ENCODE data around the gene XPNPEP1. TPM values are rescaled to one million over a fixed set of nuclear protein-coding genes. Genes with fewer than 3 reads are reported as not detected.

XPNPEP1 gene
- total RNA-seq, 1 experiment from 2014 or later, result 71.3 TPM

DNA sequence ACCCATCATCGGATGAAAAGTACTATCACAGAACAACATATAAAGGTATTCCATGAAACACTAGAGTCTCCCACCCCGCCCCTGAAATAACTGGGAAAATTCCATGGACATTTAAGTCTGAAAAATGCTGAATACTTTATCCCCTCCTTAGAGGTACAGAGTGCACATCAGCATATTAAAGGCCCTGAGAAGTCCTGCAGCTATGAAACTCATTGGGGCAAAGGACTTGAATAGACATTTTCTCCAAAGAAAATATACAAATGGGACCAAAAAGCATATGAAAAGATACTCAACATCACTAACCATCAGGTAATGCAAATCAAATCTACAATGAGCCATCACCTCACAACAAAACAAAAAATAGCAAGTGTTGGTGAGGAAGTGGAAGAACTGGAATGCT is 18.9 kb downstream of the XPNPEP1 start:
- H3K14ac ChIP-seq (ENCODE audit: insufficient read depth, low read length), result no peak overlapping the region
- no peak overlapping the region for H3K18ac ChIP-seq (ENCODE audit: insufficient read length, low read depth, low read length)
- Mint-ChIP-seq H3K27ac (peak overlapping the region in 2 of 3 experiments; percentile 4 to 61; a peak in 1 of 7 replicates), H3K27me3 (ENCODE audit: low read depth) (no peaks in the 10 kb centered on the region), H3K9me3 (no peaks in the 10 kb centered on the region), H3K4me3 (no peak overlapping the region), H3K4me1 (peaks cover 0 to 3% of the 10 kb centered on the region in 2 experiments; a peak in 2 of 4 replicates), H3K36me3 (ENCODE audit: insufficient read depth in 1 of 3, low read depth in 3 of 3) (peaks cover 22 to 45% (median 26%) of the 10 kb centered on the region in 3 experiments)
- no peak overlapping the region for H2BK20ac ChIP-seq (ENCODE audit: low read depth, low read length, poor library complexity, severe bottlenecking)
- H2AFZ ChIP-seq (ENCODE audit: low read length), result no peak overlapping the region
- no peak overlapping the region for H2BK5ac ChIP-seq (ENCODE audit: insufficient read length, low read length)
- H3K4ac ChIP-seq (ENCODE audit: low read depth, low read length), result no peak overlapping the region
- H3K27me3 ChIP-seq (ENCODE audit: insufficient read depth, low read length), result no peaks in the 10 kb centered on the region; the same call in 1 of the 2 replicates
- no peaks in the 10 kb centered on the region for H3K79me2 ChIP-seq (ENCODE audit: insufficient read depth, low read length)
- H4K20me1 ChIP-seq (ENCODE audit: control insufficient read depth, insufficient read depth, insufficient read length), result no peaks in the 10 kb centered on the region
- no peak overlapping the region for H3K56ac ChIP-seq (ENCODE audit: insufficient read length, low read depth, low read length)
- H4K5ac ChIP-seq (ENCODE audit: insufficient read length, low read depth, low read length), result no peak overlapping the region
- no peak overlapping the region for H3K9ac ChIP-seq (ENCODE audit: extremely low read depth, insufficient read length, low read length)
- no peak for TF ChIP-seq CTCF (conservative IDR thresholded peaks at IDR 0.05)
- no peak overlapping the region for H2AK5ac ChIP-seq (ENCODE audit: insufficient read length, low read length)
- no peaks in the 10 kb centered on the region for H3K9me3 ChIP-seq (ENCODE audit: control insufficient read depth, low read depth, low read length)
- H3K23me2 ChIP-seq (ENCODE audit: insufficient read length, low read depth, low read length, poor library complexity, severe bottlenecking), result no peaks in the 10 kb centered on the region
- H2BK15ac ChIP-seq (ENCODE audit: low read depth, low read length), result no peak overlapping the region
- no peak for DNase-seq
- no peak overlapping the region for H3K23ac ChIP-seq (ENCODE audit: insufficient read length, low read depth, low read length)
- no peak overlapping the region for H2BK120ac ChIP-seq (ENCODE audit: low read depth, low read length, poor library complexity, severe bottlenecking)
- H2BK12ac ChIP-seq (ENCODE audit: insufficient read length, low read depth, low read length), result no peak overlapping the region
- WGBS (ENCODE audit: extremely low coverage, insufficient read length, low lambda C conversion rate), result no CpG with 5 or more reads among the region's 2 CpGs
- no peak overlapping the region for H4K91ac ChIP-seq (ENCODE audit: insufficient read length, low read depth, low read length)
- H3K4me2 ChIP-seq (ENCODE audit: insufficient read depth, insufficient read length, low read length), result no peak overlapping the region
- H3K27ac ChIP-seq (ENCODE audit: insufficient read length, low read depth, low read length), result no peak overlapping the region
- no peaks in the 10 kb centered on the region for H3K79me1 ChIP-seq (ENCODE audit: insufficient read depth, low read depth, low read length, poor library complexity, severe bottlenecking)
- no peak overlapping the region for H3T11ph ChIP-seq (ENCODE audit: low read length)
- H4K8ac ChIP-seq (replicated peaks; ENCODE audit: insufficient read length, low read depth, low read length), result no peak overlapping the region
- no peaks in the 10 kb centered on the region for H3K4me1 ChIP-seq (ENCODE audit: insufficient read depth, low read length)

Data from H9 (cell line).